GM12878 (cell line): ENCODE measurements around the gene GLRX5.
A peak's percentile ranks its signal among the peaks of the same experiment; 100 is the strongest.

ENCODE experiments used
- E2F4 ChIP-seq: IDR thresholded peaks from 2 replicates; pipeline ENCODE4 v1.6.1; 2012; ENCODE audit warnings: low read depth, low read length, improper control_type of control experiment
- EZH2 ChIP-seq: IDR thresholded peaks from 2 replicates; pipeline ENCODE4 v1.6.1; 2012; ENCODE audit warnings: low read depth, mild to moderate bottlenecking, control low read depth, inconsistent platforms, low read length, borderline replicate concordance; ENCODE audit not compliant: control insufficient read depth
- JUNB ChIP-seq: IDR thresholded peaks from 2 replicates; pipeline ENCODE4 v1.6.1; 2016; ENCODE audit warnings: antibody characterized with exemption, mild to moderate bottlenecking
- NR2F1 ChIP-seq: fragments of 450-650 bp; conservative IDR thresholded peaks from 2 replicates; pipeline ENCODE4 v1.6.1; 2017; ENCODE audit warnings: mild to moderate bottlenecking
- POLR2AphosphoS5 ChIP-seq: IDR thresholded peaks from 2 replicates; pipeline ENCODE4 v1.6.1; 2011; ENCODE audit warnings: mild to moderate bottlenecking, low read length, inconsistent platforms

- peak; percentile 21 for TF ChIP-seq NR2F1
- no peak for TF ChIP-seq E2F4
- no peak for TF ChIP-seq EZH2
- no peak for TF ChIP-seq JUNB
- TF ChIP-seq POLR2AphosphoS5 = no peak
These were observed 18.2 kb upstream of the GLRX5 start, which contains the start of gene SYNE3 for GRCh38 chr14:95516554-95517181.
